GM21737 (cell line): Measurements from ENCODE around the gene TNS3.
A peak's percentile ranks its signal among the peaks of the same experiment; 100 is the strongest.
"Not testable (repeated sequence)": the region's sequence is repeated elsewhere in the genome, so short reads cannot be mapped to it uniquely, and the experiment has no call there.

Experiments
- ATAC-seq: cut with Tn5 transposase; IDR thresholded peaks from one replicate; pipeline ENCODE4 v1.9.1; 2021; ENCODE audit warnings: mild to moderate bottlenecking, moderate library complexity; ENCODE audit not compliant: unreplicated experiment

TNS3 gene

GRCh38 chr7:47581804-47582763, at the start of gene TNS3:
Gene TNS3, minus strand, starts transcription at chr7:47582111. Its CDS starts 142,475 bp downstream, at chr7:47439636.
- no peak for ATAC-seq

- no peak for ATAC-seq
These were observed 49.8 kb upstream of the TNS3 start for GRCh38 chr7:47631711-47632110.

GRCh38 chr7:47627580-47628283, 45.8 kb upstream of the TNS3 start:
- peak; percentile 68 for ATAC-seq

- no peak for ATAC-seq
These were observed 44.2 kb upstream of the TNS3 start for GRCh38 chr7:47625861-47626715.

- ATAC-seq, result no peak
These were observed 42.8 kb upstream of the TNS3 start for GRCh38 chr7:47624689-47625088.

GRCh38 chr7:47622946-47623640, 41.2 kb upstream of the TNS3 start:
- ATAC-seq, result no peak

GRCh38 chr7:47622586-47622945, 40.7 kb upstream of the TNS3 start:
- ATAC-seq, result no peak

GRCh38 chr7:47621979-47622561, 40.2 kb upstream of the TNS3 start:
- ATAC-seq, result no peak

- no peak for ATAC-seq
These were observed 39.4 kb upstream of the TNS3 start for GRCh38 chr7:47621347-47621746.

- ATAC-seq, result no peak
These were observed 37.9 kb upstream of the TNS3 start for GRCh38 chr7:47619806-47620205.

- no peak for ATAC-seq
These were observed 35.2 kb upstream of the TNS3 start for GRCh38 chr7:47617131-47617530.

- no peak for ATAC-seq
These were observed 32.5 kb upstream of the TNS3 start for GRCh38 chr7:47614450-47614849.

GRCh38 chr7:47611045-47611511, 29.2 kb upstream of the TNS3 start:
- ATAC-seq, result no peak

- ATAC-seq, result no peak
These were observed 28.7 kb upstream of the TNS3 start for GRCh38 chr7:47610506-47611044.

GRCh38 chr7:47609803-47610452, 28.0 kb upstream of the TNS3 start:
- ATAC-seq, result no peak

- ATAC-seq, result not testable (repeated sequence)
These were observed 24.7 kb upstream of the TNS3 start for GRCh38 chr7:47606593-47607046.

- no peak for ATAC-seq
These were observed 24.1 kb upstream of the TNS3 start for GRCh38 chr7:47605816-47606575.

- ATAC-seq, result no peak
These were observed 22.6 kb upstream of the TNS3 start for GRCh38 chr7:47604496-47604890.
